OCI-LY1 (cell line): ENCODE measurements around the gene CLSTN3.

Experiments
- H2AFZ ChIP-seq: fragments of 200-600 bp; sonication (generic), shearing (Covaris generic); 2 replicates; pipeline ENCODE4 v1.6.0; 2014; ENCODE audit warnings: antibody characterized with exemption, mild to moderate bottlenecking, low read length
- H3F3A ChIP-seq: fragments of 200-600 bp; sonication (generic), shearing (Covaris generic); 2 replicates; pipeline ENCODE4 v1.6.0; 2014; ENCODE audit warnings: mild to moderate bottlenecking, antibody characterized with exemption, low read length, moderate library complexity; ENCODE audit not compliant: insufficient read depth
- H3K27ac ChIP-seq: fragments of 200-600 bp; sonication (generic); 2 replicates; pipeline ENCODE4 v1.5.1; 2014; ENCODE audit warnings: low read length, mixed run types, mild to moderate bottlenecking, low read depth; ENCODE audit not compliant: poor library complexity, severe bottlenecking
- H3K27me3 ChIP-seq: fragments of 200-600 bp; sonication (generic); 2 replicates; pipeline ENCODE4 v1.6.0; 2014; ENCODE audit warnings: antibody characterized with exemption, mild to moderate bottlenecking, low read length, moderate library complexity; ENCODE audit not compliant: insufficient read depth
- H3K36me3 ChIP-seq: fragments of 200-600 bp; sonication (generic); 2 replicates; pipeline ENCODE4 v1.6.1; 2014; ENCODE audit warnings: mild to moderate bottlenecking, antibody characterized with exemption, low read length, moderate library complexity, mixed read lengths; ENCODE audit not compliant: insufficient read depth
- H3K4me1 ChIP-seq: fragments of 200-600 bp; sonication (generic); 2 replicates; pipeline ENCODE4 v1.5.1; 2014; ENCODE audit warnings: mild to moderate bottlenecking, low read length, moderate library complexity; ENCODE audit not compliant: insufficient read depth, severe bottlenecking
- H3K4me2 ChIP-seq: fragments of 200-600 bp; sonication (generic), shearing (Covaris generic); 2 replicates; pipeline ENCODE4 v1.6.1; 2014; ENCODE audit warnings: low read length
- H3K4me3 ChIP-seq: fragments of 200-600 bp; sonication (generic); 2 replicates; pipeline ENCODE4 v1.5.1; 2014; ENCODE audit warnings: low read length, low read depth, mild to moderate bottlenecking, mixed read lengths; ENCODE audit not compliant: poor library complexity, severe bottlenecking
- H3K79me2 ChIP-seq: fragments of 200-600 bp; shearing (Covaris generic); 2 replicates; pipeline ENCODE4 v1.6.1; 2016; ENCODE audit warnings: mixed run types, low read length, mixed read lengths; ENCODE audit not compliant: insufficient read depth
- H3K9ac ChIP-seq: fragments of 200-600 bp; sonication (generic), shearing (Covaris generic); 2 replicates; pipeline ENCODE4 v1.6.1; 2014; ENCODE audit warnings: mild to moderate bottlenecking, low read length, mixed read lengths
- H3K9me2 ChIP-seq: fragments of 200-600 bp; sonication (generic), shearing (Covaris generic); 2 replicates; pipeline ENCODE4 v1.6.1; 2014; ENCODE audit warnings: low read depth, mild to moderate bottlenecking, low read length, mixed read lengths
- H3K9me3 ChIP-seq: fragments of 200-600 bp; shearing (Covaris generic); 2 replicates; pipeline ENCODE4 v1.6.1; 2014; ENCODE audit warnings: low read length, mixed read lengths
- H4K20me1 ChIP-seq: fragments of 200-600 bp; sonication (generic), shearing (Covaris generic); 2 replicates; pipeline ENCODE4 v1.6.0; 2016; ENCODE audit warnings: mild to moderate bottlenecking, low read length; ENCODE audit not compliant: insufficient read depth
- CTCF ChIP-seq: fragments of 200-600 bp; sonication (generic), shearing (Covaris generic); IDR thresholded peaks from 2 replicates; pipeline ENCODE4 v1.5.1; 2017; ENCODE audit warnings: mild to moderate bottlenecking, antibody characterized with exemption, low read length, moderate library complexity, mixed read lengths
- EZH2 ChIP-seq: fragments of 200-600 bp; sonication (generic), shearing (Covaris generic); IDR thresholded peaks from 2 replicates; pipeline ENCODE4 v1.8.0; 2017; ENCODE audit warnings: borderline replicate concordance, mixed run types, mild to moderate bottlenecking, antibody characterized with exemption, low read length, moderate library complexity, mixed read lengths

The CLSTN3 gene

GRCh38 chr12:7101047-7101693 lies 29.0 kb upstream of the CLSTN3 start:
- Histone ChIP-seq H3K36me3 (no peaks in the 10 kb centered on the region; the same call in 1 of the 2 replicates), H4K20me1 (no peaks in the 10 kb centered on the region), H3K4me1 (no peaks in the 10 kb centered on the region), H3K9ac (no peak overlapping the region), H3K27me3 (no peaks in the 10 kb centered on the region; the same call in 1 of the 2 replicates), H3K9me2 (no peaks in the 10 kb centered on the region), H3K9me3 (peaks cover 6% of the 10 kb centered on the region; the same call in 1 of the 2 replicates), H3K79me2 (no peaks in the 10 kb centered on the region), H3K4me2 (no peak overlapping the region), H2AFZ (no peak overlapping the region), H3F3A (no peaks in the 10 kb centered on the region), H3K27ac (no peak overlapping the region), H3K4me3 (no peak overlapping the region)
- TF ChIP-seq CTCF: no peak
- no peak for TF ChIP-seq EZH2

GRCh38 chr12:7101694-7102131 lies 28.5 kb upstream of the CLSTN3 start:
- no peak overlapping the region for H3K9ac ChIP-seq
- no peaks in the 10 kb centered on the region; the same call in 1 of the 2 replicates for H3K36me3 ChIP-seq
- no peak overlapping the region for H3K4me2 ChIP-seq
- H2AFZ ChIP-seq: no peak overlapping the region
- H3K27ac ChIP-seq: no peak overlapping the region
- no peaks in the 10 kb centered on the region for H4K20me1 ChIP-seq
- H3K79me2 ChIP-seq: no peaks in the 10 kb centered on the region
- H3K4me3 ChIP-seq: no peak overlapping the region
- H3K9me3 ChIP-seq: peaks cover 8% of the 10 kb centered on the region; the same call in 1 of the 2 replicates
- H3K27me3 ChIP-seq: no peaks in the 10 kb centered on the region; the same call in 1 of the 2 replicates
- no peaks in the 10 kb centered on the region for H3F3A ChIP-seq
- H3K9me2 ChIP-seq: no peaks in the 10 kb centered on the region
- no peaks in the 10 kb centered on the region for H3K4me1 ChIP-seq
- TF ChIP-seq CTCF: no peak
- no peak for TF ChIP-seq EZH2

- Histone ChIP-seq H3K9me2 (no peaks in the 10 kb centered on the region), H2AFZ (no peak overlapping the region), H3K36me3 (no peaks in the 10 kb centered on the region; the same call in 1 of the 2 replicates), H4K20me1 (no peaks in the 10 kb centered on the region), H3K27ac (no peak overlapping the region), H3F3A (no peaks in the 10 kb centered on the region), H3K9ac (no peak overlapping the region), H3K4me3 (no peak overlapping the region), H3K27me3 (no peaks in the 10 kb centered on the region; the same call in 1 of the 2 replicates), H3K4me1 (no peaks in the 10 kb centered on the region), H3K9me3 (peaks cover 8% of the 10 kb centered on the region; the same call in 1 of the 2 replicates), H3K4me2 (no peak overlapping the region), H3K79me2 (no peaks in the 10 kb centered on the region)
- no peak for TF ChIP-seq CTCF
- TF ChIP-seq EZH2: no peak
Measured at GRCh38 chr12:7102582-7102981, 27.6 kb upstream of the CLSTN3 start.
